Naive B cell (primary cell): ENCODE data around the gene KLHL11. TPM values are rescaled to one million over a fixed set of nuclear protein-coding genes. Genes with fewer than 3 reads are reported as not detected.

ENCODE experiments used
- ATAC-seq, 2 donors: fragments of 150-1000 bp; cut with Tn5 transposase; 2 replicates each; pipeline ENCODE4 v1.10.0; 2021; ENCODE audit warnings: low read depth in 2 of 2, mild to moderate bottlenecking in 2 of 2, moderate library complexity in 2 of 2
- DNase-seq: peaks from one replicate; pipeline ENCODE4 v3.0.0; 2022
- H3K27ac Mint-ChIP-seq, 6 donors: one replicate each; pipeline ENCODE4 v1.8.0; 2020 to 2022; ENCODE audit warnings: mild to moderate bottlenecking in 6 of 6, mixed read lengths in 6 of 6, moderate library complexity in 5 of 6, inconsistent platforms in 2 of 6
- H3K27me3 Mint-ChIP-seq, 3 donors: one replicate each; pipeline ENCODE4 v1.8.0; 2021 to 2022; ENCODE audit warnings: mixed read lengths in 3 of 3, mild to moderate bottlenecking in 1 of 3
- H3K36me3 Mint-ChIP-seq, 2 donors: one replicate each; pipeline ENCODE4 v1.8.0; 2020 to 2022; ENCODE audit warnings: mixed read lengths in 2 of 2, inconsistent platforms in 1 of 2, mild to moderate bottlenecking in 1 of 2
- H3K4me1 Mint-ChIP-seq, 3 donors: one replicate each; pipeline ENCODE4 v1.8.0; 2020 to 2022; ENCODE audit warnings: mixed read lengths in 3 of 3, inconsistent platforms in 1 of 3, mild to moderate bottlenecking in 1 of 3, moderate library complexity in 1 of 3
- H3K4me3 Mint-ChIP-seq, 8 donors: one replicate each; pipeline ENCODE4 v1.8.0; 2020 to 2022; ENCODE audit warnings: mild to moderate bottlenecking in 8 of 8, mixed read lengths in 8 of 8, moderate library complexity in 8 of 8, inconsistent platforms in 2 of 8
- H3K9me3 Mint-ChIP-seq, 7 donors: one replicate each; pipeline ENCODE4 v1.8.0; 2020 to 2022; ENCODE audit warnings: mixed read lengths in 7 of 7, mild to moderate bottlenecking in 5 of 7, inconsistent platforms in 2 of 7, moderate library complexity in 1 of 7
- polyA plus RNA-seq, 6 donors: library from polyadenylated mRNA; unstranded; fragments of 300-500 nt; fragmentation: Illumina TruSeq; gene quantifications; one replicate each; pipeline ENCODE4 v1.2.3, GENCODE V29; 2021; ENCODE audit warnings: low read depth in 6 of 6

Gene KLHL11
- polyA plus RNA-seq, 6 donors from 2014 or later = 3.6 to 9.8 (median 6.7) TPM

GRCh38 chr17:41806685-41807445, 58.4 kb downstream of the KLHL11 start:
- DNase-seq = no peak
- H3K4me3 Mint-ChIP-seq = no peak overlapping the region
- peaks cover 3 to 18% (median 11%) of the 10 kb centered on the region in 3 donors for H3K27me3 Mint-ChIP-seq
- peaks cover 9 to 17% (median 11%) of the 10 kb centered on the region in 3 donors for H3K4me1 Mint-ChIP-seq
- no peak overlapping the region for H3K27ac Mint-ChIP-seq
- H3K36me3 Mint-ChIP-seq = no peaks in the 10 kb centered on the region
- no peak for ATAC-seq
- no peaks in the 10 kb centered on the region for H3K9me3 Mint-ChIP-seq

Other genes with a start within 250 kb of the KLHL11 start
- not detected for gene KRT17, start 240.8 kb downstream of the KLHL11 start, polyA plus RNA-seq
- gene EIF1, start 176.5 kb downstream of the KLHL11 start, polyA plus RNA-seq = 1,000 to 10,000 TPM; 1,122 to 1,685 (median 1,504) TPM
- gene GAST, start 153.1 kb downstream of the KLHL11 start, polyA plus RNA-seq = not detected
- not detected for gene HAP1, start 130.8 kb downstream of the KLHL11 start, polyA plus RNA-seq
- 100 to 1,000 TPM in 2 of 6 donors, 10 to 100 TPM in 4; 32.9 to 123 (median 51.0) TPM for gene JUP, start 78.7 kb downstream of the KLHL11 start, polyA plus RNA-seq
- gene P3H4, start 53.5 kb downstream of the KLHL11 start, polyA plus RNA-seq = 1 to 10 TPM in 2 of 6 donors, under 1 TPM in 4; 0.39 to 2.9 (median 0.87) TPM
- not detected for gene FKBP10, start 52.4 kb downstream of the KLHL11 start, polyA plus RNA-seq
- 10 to 100 TPM; 28.9 to 49.8 (median 37.8) TPM for gene NT5C3B, start 29.2 kb downstream of the KLHL11 start, polyA plus RNA-seq
- gene KLHL10, start 27.6 kb downstream of the KLHL11 start, polyA plus RNA-seq = not detected
- gene ACLY, start 53.5 kb upstream of the KLHL11 start, polyA plus RNA-seq = 10 to 100 TPM; 34.0 to 63.5 (median 49.8) TPM
- under 1 TPM in 4 of 6 donors, not detected in 2; 0.17 to 0.60 (median 0.37) TPM for gene ODAD4, start 65.2 kb upstream of the KLHL11 start, polyA plus RNA-seq
- gene CNP, start 101.4 kb upstream of the KLHL11 start, polyA plus RNA-seq = 10 to 100 TPM; 27.5 to 42.4 (median 34.8) TPM
- 10 to 100 TPM; 33.4 to 98.0 (median 77.4) TPM for gene DNAJC7, start 152.0 kb upstream of the KLHL11 start, polyA plus RNA-seq
- 10 to 100 TPM; 25.0 to 42.1 (median 36.1) TPM for gene NKIRAS2, start 154.7 kb upstream of the KLHL11 start, polyA plus RNA-seq
- gene C17orf113, start 185.2 kb upstream of the KLHL11 start, polyA plus RNA-seq = under 1 TPM; 0.13 to 0.87 (median 0.58) TPM
- under 1 TPM in 1 of 6 donors, not detected in 5; 0.21 TPM for gene ZNF385C, start 233.1 kb upstream of the KLHL11 start, polyA plus RNA-seq
- 10 to 100 TPM in 5 of 6 donors, 1 to 10 TPM in 1; 9.4 to 22.3 (median 13.4) TPM for gene DHX58, start 247.3 kb upstream of the KLHL11 start, polyA plus RNA-seq